ENCODE results near the gene SRP68. TPM values are rescaled to one million over a fixed set of nuclear protein-coding genes. Genes with fewer than 3 reads are reported as not detected.

SRP68 gene
- total and polyA plus RNA-seq, 2 of the 8 experiments (the other 6 are each of a cell fraction or from before 2014, with no cell fraction given), result 57.7 to 83.5 TPM

GRCh38 chr17:75991396-75991795, 80.9 kb downstream of the SRP68 start:
- no peak overlapping the region for H3K14ac ChIP-seq (ENCODE audit: insufficient read length)
- H3K4me2 ChIP-seq (ENCODE audit: insufficient read depth in 1 of 2, low read depth in 2 of 2, low read length in 2 of 2), result no peak overlapping the region
- no peak overlapping the region for H2AFZ ChIP-seq (ENCODE audit: low read length)
- no peaks in the 10 kb centered on the region for H3K79me1 ChIP-seq (ENCODE audit: low read depth, low read length)
- H3K9me3 ChIP-seq (ENCODE audit: insufficient read depth in 2 of 2, low read depth in 1 of 2, low read length in 1 of 2), result no peaks in the 10 kb centered on the region
- H4K91ac ChIP-seq (replicated peaks; ENCODE audit: insufficient read length, low read length), result no peak overlapping the region
- no peaks in the 10 kb centered on the region for H3K23me2 ChIP-seq (ENCODE audit: low read depth, low read length)
- POLR2A ChIA-PET (ENCODE audit: partially characterized antibody), result no interaction called here
- WGBS, 2 experiments (ENCODE audit: extremely low coverage in 1 of 2, insufficient coverage in 1 of 2, insufficient read length in 1 of 2, insufficient replicate concordance in 2 of 2, low coverage in 1 of 2, low lambda C conversion rate in 2 of 2, missing lambda C conversion rate in 1 of 2), result 93% methylated on average over 9 of the region's 9 CpGs; no CpG with 5 or more reads in 1 of the 2 experiments
- no peak overlapping the region for H4K8ac ChIP-seq (ENCODE audit: extremely low read depth, insufficient read depth, low read length)
- DNase-seq (ENCODE audit: low read depth in 1 of 2, low spot score in 2 of 2), result no peak
- FAIRE-seq, result no peak
- no peak overlapping the region for H3K9ac ChIP-seq (replicated peaks in 1 of 4; ENCODE audit: extremely low read depth in 1 of 4, low read depth in 3 of 4, low read length in 3 of 4)
- no peak overlapping the region for H2BK5ac ChIP-seq (ENCODE audit: low read depth, low read length)
- H2BK20ac ChIP-seq (ENCODE audit: low read length), result no peak overlapping the region
- no peaks in the 10 kb centered on the region for H3K27me3 ChIP-seq (replicated peaks in 1 of 4; ENCODE audit: control insufficient read depth in 3 of 4, extremely low read depth in 1 of 4, insufficient read depth in 3 of 4, low read length in 3 of 4)
- CTCF ChIA-PET (ENCODE audit: partially characterized antibody), result interaction anchor here (0.6 to 1.4 kb wide), 6 partner anchors 9 to 728 kb away, joined by 3 to 6 read pairs (median 4); partner anchors contain the start of gene MRPL38
- H2BK15ac ChIP-seq (ENCODE audit: low read length), result no peak overlapping the region
- H3K36me3 ChIP-seq (ENCODE audit: control insufficient read depth in 2 of 4, insufficient read depth in 4 of 4, low read length in 3 of 4), result peaks cover 4 to 10% (median 7%) of the 10 kb centered on the region in 4 experiments; a peak in 7 of 8 replicates
- no peak overlapping the region for H2BK120ac ChIP-seq (replicated peaks; ENCODE audit: low read depth, low read length)
- no peaks in the 10 kb centered on the region for H3K4me1 ChIP-seq (replicated peaks in 1 of 4; ENCODE audit: control insufficient read depth in 3 of 4, insufficient read depth in 4 of 4, low read length in 3 of 4)
- H2BK12ac ChIP-seq (ENCODE audit: low read depth, low read length), result no peak overlapping the region
- H3K23ac ChIP-seq (ENCODE audit: insufficient read length), result no peak overlapping the region
- H3K4ac ChIP-seq (replicated peaks; ENCODE audit: insufficient read length, low read depth, low read length), result no peak overlapping the region
- no peak overlapping the region for H3K4me3 ChIP-seq (ENCODE audit: extremely low read depth in 1 of 4, insufficient read depth in 2 of 4, low read depth in 3 of 4, low read length in 4 of 4)
- H2AK5ac ChIP-seq (ENCODE audit: low read depth, low read length), result no peak overlapping the region
- H4K5ac ChIP-seq (ENCODE audit: insufficient read length, low read depth, low read length), result no peak overlapping the region
- no peak overlapping the region for H3K27ac ChIP-seq (ENCODE audit: low read depth, low read length)
- no peak overlapping the region for H3K56ac ChIP-seq (replicated peaks; ENCODE audit: insufficient read length, low read depth, low read length)
- H4K20me1 ChIP-seq (replicated peaks in 1 of 2; ENCODE audit: control insufficient read depth in 1 of 2, insufficient read depth in 2 of 2, low read length in 2 of 2), result no peaks in the 10 kb centered on the region
- no peak overlapping the region for H3K18ac ChIP-seq (ENCODE audit: extremely low read depth, low read length)
- no peaks in the 10 kb centered on the region for H3K79me2 ChIP-seq (ENCODE audit: control insufficient read depth in 1 of 2, insufficient read depth in 2 of 2, low read length in 2 of 2)
- TF ChIP-seq MAFK (IDR thresholded peaks at IDR 0.05; ENCODE audit: low read depth, low read length), result no peak
- TF ChIP-seq KDM5A (IDR thresholded peaks at IDR 0.05; ENCODE audit: low read length), result no peak
- TF ChIP-seq GTF2F1 (IDR thresholded peaks at IDR 0.05; ENCODE audit: borderline replicate concordance, low read depth, low read length), result no peak
- TF ChIP-seq CBX5 (IDR thresholded peaks at IDR 0.05; ENCODE audit: low read depth, low read length), result no peak
- no peak for TF ChIP-seq PHF8 (conservative IDR thresholded peaks at IDR 0.05; ENCODE audit: low read depth, low read length)
- no peak for TF ChIP-seq YY1 (IDR thresholded peaks at IDR 0.05; ENCODE audit: low read depth, low read length)
- TF ChIP-seq ZNF274 (IDR thresholded peaks at IDR 0.05; ENCODE audit: borderline replicate concordance, extremely low read depth, low read length), result no peak

Data from H1 (cell line).